ENCODE data around the gene IZUMO2.
"Not testable (repeated sequence)": the region's sequence is repeated elsewhere in the genome, so short reads cannot be mapped to it uniquely, and the experiment has no call there.

The IZUMO2 gene

GRCh38 chr19:50184196-50184595, 21.1 kb upstream of the IZUMO2 start:
- no peak for DNase-seq (ENCODE audit: low read depth)

- no peak for DNase-seq (ENCODE audit: low read depth)
Measured at GRCh38 chr19:50181121-50181520, 18.0 kb upstream of the IZUMO2 start.

GRCh38 chr19:50178859-50179537, 15.9 kb upstream of the IZUMO2 start:
- DNase-seq (ENCODE audit: low read depth): no peak

GRCh38 chr19:50178320-50178719, 15.2 kb upstream of the IZUMO2 start:
- DNase-seq (ENCODE audit: low read depth): no peak

GRCh38 chr19:50176775-50177174, 13.7 kb upstream of the IZUMO2 start:
- DNase-seq (ENCODE audit: low read depth): no peak

- DNase-seq (ENCODE audit: low read depth): no peak
Measured at GRCh38 chr19:50175924-50176323, 12.8 kb upstream of the IZUMO2 start.

- DNase-seq (ENCODE audit: low read depth): no peak
Measured at GRCh38 chr19:50174100-50174793, 11.2 kb upstream of the IZUMO2 start.

GRCh38 chr19:50173127-50173526, 10.0 kb upstream of the IZUMO2 start:
- DNase-seq (ENCODE audit: low read depth): no peak

- no peak for DNase-seq (ENCODE audit: low read depth)
Measured at GRCh38 chr19:50172726-50173125, 9.6 kb upstream of the IZUMO2 start.

GRCh38 chr19:50171752-50172151, 8.7 kb upstream of the IZUMO2 start:
- DNase-seq (ENCODE audit: low read depth): no peak

- no peak for DNase-seq (ENCODE audit: low read depth)
Measured at GRCh38 chr19:50167314-50167721, 4.2 kb upstream of the IZUMO2 start.

- DNase-seq (ENCODE audit: low read depth): no peak
Measured at GRCh38 chr19:50159078-50159477, 4.0 kb downstream of the IZUMO2 start.

GRCh38 chr19:50158577-50158976, 4.5 kb downstream of the IZUMO2 start:
- no peak for DNase-seq (ENCODE audit: low read depth)

GRCh38 chr19:50155520-50156109, 7.5 kb downstream of the IZUMO2 start:
- DNase-seq (ENCODE audit: low read depth): no peak

GRCh38 chr19:50154529-50154928, 8.6 kb downstream of the IZUMO2 start:
- DNase-seq (ENCODE audit: low read depth): no peak

- DNase-seq (ENCODE audit: low read depth): no peak
Measured at GRCh38 chr19:50152578-50152977, 10.5 kb downstream of the IZUMO2 start.

- no peak for DNase-seq (ENCODE audit: low read depth)
Measured at GRCh38 chr19:50148528-50148927, 14.6 kb downstream of the IZUMO2 start.

- no peak for DNase-seq (ENCODE audit: low read depth)
Measured at GRCh38 chr19:50147462-50148423, 15.3 kb downstream of the IZUMO2 start.

- not testable (repeated sequence) for DNase-seq (ENCODE audit: low read depth)
Measured at GRCh38 chr19:50141921-50142320, 21.2 kb downstream of the IZUMO2 start.

GRCh38 chr19:50140118-50140845, 22.8 kb downstream of the IZUMO2 start:
- not testable (repeated sequence) for DNase-seq (ENCODE audit: low read depth)

GRCh38 chr19:50136603-50137365, 26.3 kb downstream of the IZUMO2 start:
- DNase-seq (ENCODE audit: low read depth): not testable (repeated sequence)

Data from HS-27A (cell line).